Spleen (tissue), 7 donors: Measurements from ENCODE around the gene RABGGTA.

Experiments used
- POLR2A ChIP-seq, 3 donors: fragments of 450-650 bp; IDR thresholded peaks; one replicate each; pipeline ENCODE4 v1.5.1; 2017; ENCODE audit warnings: antibody characterized with exemption in 3 of 3, mild to moderate bottlenecking in 1 of 3
- POLR2AphosphoS5 ChIP-seq, 3 donors: sonication (generic); formaldehyde crosslinking; IDR thresholded peaks; one replicate each; pipeline ENCODE4 v1.5.1; 2017; ENCODE audit warnings: antibody characterized with exemption in 3 of 3
- TF ChIP-seq, protein P1 (sequence below), 11 experiments: fragments of 200-600 bp in 7 of 11; fragments of 450-650 bp in 4 of 11; sonication (generic) in 4 of 11; IDR thresholded peaks in 8 of 11; conservative IDR thresholded peaks in 3 of 11; 1 replicate in 7 of 11; 2 replicates in 4 of 11; pipeline versions ENCODE4 v1.4.0 to v1.8.0; 2016 to 2021; ENCODE audit warnings: antibody characterized with exemption in 11 of 11, inconsistent platforms in 4 of 11, mild to moderate bottlenecking in 1 of 11
- donor health status: DM: no; HTN: no; CAD: no; lungs with moderate emphysema.
- donor health status: DM: no; HTN: no; CAD: no.
- donor health status: DM: no; HTN: no; CAD: no.

DNA sequence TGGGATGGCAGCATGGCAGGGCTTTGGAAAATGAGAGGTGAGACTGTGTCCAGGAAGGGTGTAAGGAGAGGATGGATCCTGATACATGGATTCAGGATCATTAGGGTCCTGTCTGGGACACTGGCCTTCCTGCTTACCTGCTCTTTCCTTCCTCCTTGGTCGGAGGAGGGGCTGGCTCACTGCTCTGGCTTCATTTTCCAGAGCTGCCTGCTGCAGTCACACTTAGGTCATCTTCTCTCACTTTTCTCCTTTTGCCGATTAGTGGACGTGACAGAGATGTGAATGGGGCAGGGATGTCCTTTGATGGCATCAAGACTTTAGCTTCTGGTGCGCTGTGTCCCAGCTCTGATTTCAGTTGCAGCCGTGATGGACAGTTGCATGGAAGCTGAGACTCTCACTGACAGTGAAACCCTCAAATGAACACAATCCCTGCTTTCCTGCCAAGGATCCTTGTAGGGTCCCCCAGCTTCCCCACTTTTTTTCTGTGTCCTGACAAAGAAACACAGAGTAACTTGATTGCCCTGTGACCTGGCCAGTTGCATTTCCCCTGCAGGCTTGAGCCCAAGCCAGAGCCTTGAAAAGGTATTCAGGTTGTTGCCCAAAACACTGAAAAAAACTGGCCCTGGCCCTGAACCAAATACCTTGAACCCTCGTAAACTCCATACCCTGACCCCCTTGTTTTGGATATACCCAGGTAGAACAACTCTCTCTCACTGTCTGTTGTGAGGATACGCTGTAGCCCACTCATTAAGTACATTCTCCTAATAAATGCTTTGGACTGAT is 37.1 kb upstream of the RABGGTA start:
- TF ChIP-seq, protein P1, sequence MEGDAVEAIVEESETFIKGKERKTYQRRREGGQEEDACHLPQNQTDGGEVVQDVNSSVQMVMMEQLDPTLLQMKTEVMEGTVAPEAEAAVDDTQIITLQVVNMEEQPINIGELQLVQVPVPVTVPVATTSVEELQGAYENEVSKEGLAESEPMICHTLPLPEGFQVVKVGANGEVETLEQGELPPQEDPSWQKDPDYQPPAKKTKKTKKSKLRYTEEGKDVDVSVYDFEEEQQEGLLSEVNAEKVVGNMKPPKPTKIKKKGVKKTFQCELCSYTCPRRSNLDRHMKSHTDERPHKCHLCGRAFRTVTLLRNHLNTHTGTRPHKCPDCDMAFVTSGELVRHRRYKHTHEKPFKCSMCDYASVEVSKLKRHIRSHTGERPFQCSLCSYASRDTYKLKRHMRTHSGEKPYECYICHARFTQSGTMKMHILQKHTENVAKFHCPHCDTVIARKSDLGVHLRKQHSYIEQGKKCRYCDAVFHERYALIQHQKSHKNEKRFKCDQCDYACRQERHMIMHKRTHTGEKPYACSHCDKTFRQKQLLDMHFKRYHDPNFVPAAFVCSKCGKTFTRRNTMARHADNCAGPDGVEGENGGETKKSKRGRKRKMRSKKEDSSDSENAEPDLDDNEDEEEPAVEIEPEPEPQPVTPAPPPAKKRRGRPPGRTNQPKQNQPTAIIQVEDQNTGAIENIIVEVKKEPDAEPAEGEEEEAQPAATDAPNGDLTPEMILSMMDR (IDR thresholded peaks at IDR 0.05 in 8 of 11, conservative IDR thresholded peaks at IDR 0.05 in 3 of 11), result peak in 6 of 11 experiments; percentile 6 to 63 (median 44)
- TF ChIP-seq POLR2A (IDR thresholded peaks at IDR 0.05), result no peak
- TF ChIP-seq POLR2AphosphoS5 (IDR thresholded peaks at IDR 0.05), result no peak
